Right lobe of liver (tissue), 6 donors: Measurements from ENCODE around the gene GRHL3. TPM values are rescaled to one million over a fixed set of nuclear protein-coding genes. Genes with fewer than 3 reads are reported as not detected.

ENCODE experiments used
- ATAC-seq, 4 donors: fragments of 200-7000 bp; cut with Tn5 transposase; one replicate each; pipeline ENCODE4 v1.9.1; 2020; ENCODE audit warnings: mild to moderate bottlenecking in 4 of 4, moderate library complexity in 4 of 4
- DNase-seq, 3 donors: peaks; one replicate each; pipeline ENCODE4 v3.0.0-alpha.2; 2020
- H3K27ac ChIP-seq, 3 donors: fragments of 200-600 bp; one replicate each; pipeline ENCODE4 v1.8.0; 2022
- H3K27me3 ChIP-seq, 2 donors: fragments of 200-600 bp; one replicate each; pipeline ENCODE4 v1.8.0; 2022
- H3K36me3 ChIP-seq, 4 donors: fragments of 200-600 bp; sonication (generic) in 1 of 4; one replicate each; pipeline versions ENCODE4 v1.5.1 to v1.8.0; 2017 to 2022; ENCODE audit warnings: control low read depth in 1 of 4
- H3K4me1 ChIP-seq, 4 donors: fragments of 200-600 bp; sonication (generic) in 1 of 4; one replicate each; pipeline versions ENCODE4 v1.5.1 to v1.8.0; 2017 to 2022; ENCODE audit warnings: control low read depth in 1 of 4
- H3K4me3 ChIP-seq, 3 donors: fragments of 200-600 bp; one replicate each; pipeline ENCODE4 v1.8.0; 2022
- H3K9me3 ChIP-seq, 4 donors: fragments of 200-600 bp; sonication (generic) in 1 of 4; one replicate each; pipeline versions ENCODE4 v1.5.1 to v1.8.0; 2017 to 2022; ENCODE audit warnings: control low read depth in 1 of 4
- POLR2A ChIP-seq: fragments of 450-650 bp; IDR thresholded peaks from one replicate; pipeline ENCODE4 v1.6.1; 2017; ENCODE audit warnings: antibody characterized with exemption, mild to moderate bottlenecking
- WGBS: methylation state at CpG from one replicate; pipeline ENCODE4 v1.1.6; 2018; ENCODE audit warnings: low coverage, low lambda C conversion rate; ENCODE audit not compliant: insufficient coverage; ENCODE audit errors: missing lambda C conversion rate; 5-methylcytosine and 5-hydroxymethylcytosine counted together
- intact Hi-C, 2 donors: fragments of 100-400 bp; cut with DNase I; formaldehyde crosslinking; loops; one replicate each; pipeline versions ENCODE4 v1.11.2 to v1.14.1; 2022
- total RNA-seq, 6 experiments: library from RNA; depleted of rRNA in 2 of 6; stranded (reverse); fragments of >200 nt in 2 of 6; fragmentation: NEBNext Ultra II Directional in 3 of 6; extraction: Animal tissue kit (Norgen Biotek cat#: 25700) in 3 of 6; gene quantifications; one replicate each; pipeline versions ENCODE4 v1.1.0 to v1.2.4, GENCODE V29; 2016 to 2023
- TF ChIP-seq, protein P1 (sequence below), 4 donors: fragments of 200-600 bp in 3 of 4; fragments of 450-650 bp in 1 of 4; IDR thresholded peaks; one replicate each; pipeline versions ENCODE4 v1.5.1 to v1.8.0; 2016 to 2022; ENCODE audit warnings: antibody characterized with exemption in 4 of 4, mild to moderate bottlenecking in 2 of 4
- donor health status: DM: no; HTN: yes; CAD: no.
- donor health status: DM: no; HTN: no; CAD: no.
- donor health status: DM: no; HTN: no; CAD: no.
- donor health status: DM: no; HTN: yes; CAD: no.
- donor health status: DM: no; HTN: yes; CAD: no.

Gene GRHL3
- total RNA-seq, 6 experiments from 2014 or later: 0.20 to 1.00 (median 0.26) TPM; not detected in 1

GRCh38 chr1:24294716-24295371 lies 24.3 kb upstream of the GRHL3 start:
- Histone ChIP-seq H3K4me3 (no peak overlapping the region), H3K27ac (peak overlapping the region in 1 of 3 donors; percentile 66), H3K36me3 (no peaks in the 10 kb centered on the region), H3K27me3 (no peaks in the 10 kb centered on the region), H3K4me1 (peaks cover 0 to 19% (median 0%) of the 10 kb centered on the region in 4 donors), H3K9me3 (no peaks in the 10 kb centered on the region)
- ATAC-seq: peak; percentile 70 to 92 (median 78)
- peak in 2 of 3 donors; percentile 82 to 87 for DNase-seq
- intact Hi-C loops: no loop called here
- TF ChIP-seq, protein P1, sequence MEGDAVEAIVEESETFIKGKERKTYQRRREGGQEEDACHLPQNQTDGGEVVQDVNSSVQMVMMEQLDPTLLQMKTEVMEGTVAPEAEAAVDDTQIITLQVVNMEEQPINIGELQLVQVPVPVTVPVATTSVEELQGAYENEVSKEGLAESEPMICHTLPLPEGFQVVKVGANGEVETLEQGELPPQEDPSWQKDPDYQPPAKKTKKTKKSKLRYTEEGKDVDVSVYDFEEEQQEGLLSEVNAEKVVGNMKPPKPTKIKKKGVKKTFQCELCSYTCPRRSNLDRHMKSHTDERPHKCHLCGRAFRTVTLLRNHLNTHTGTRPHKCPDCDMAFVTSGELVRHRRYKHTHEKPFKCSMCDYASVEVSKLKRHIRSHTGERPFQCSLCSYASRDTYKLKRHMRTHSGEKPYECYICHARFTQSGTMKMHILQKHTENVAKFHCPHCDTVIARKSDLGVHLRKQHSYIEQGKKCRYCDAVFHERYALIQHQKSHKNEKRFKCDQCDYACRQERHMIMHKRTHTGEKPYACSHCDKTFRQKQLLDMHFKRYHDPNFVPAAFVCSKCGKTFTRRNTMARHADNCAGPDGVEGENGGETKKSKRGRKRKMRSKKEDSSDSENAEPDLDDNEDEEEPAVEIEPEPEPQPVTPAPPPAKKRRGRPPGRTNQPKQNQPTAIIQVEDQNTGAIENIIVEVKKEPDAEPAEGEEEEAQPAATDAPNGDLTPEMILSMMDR (IDR thresholded peaks at IDR 0.05): peak in 1 of 4 donors; percentile 13
- TF ChIP-seq POLR2A: no peak
- 23% methylated on average over 8 of the region's 9 CpGs for WGBS

DNA sequence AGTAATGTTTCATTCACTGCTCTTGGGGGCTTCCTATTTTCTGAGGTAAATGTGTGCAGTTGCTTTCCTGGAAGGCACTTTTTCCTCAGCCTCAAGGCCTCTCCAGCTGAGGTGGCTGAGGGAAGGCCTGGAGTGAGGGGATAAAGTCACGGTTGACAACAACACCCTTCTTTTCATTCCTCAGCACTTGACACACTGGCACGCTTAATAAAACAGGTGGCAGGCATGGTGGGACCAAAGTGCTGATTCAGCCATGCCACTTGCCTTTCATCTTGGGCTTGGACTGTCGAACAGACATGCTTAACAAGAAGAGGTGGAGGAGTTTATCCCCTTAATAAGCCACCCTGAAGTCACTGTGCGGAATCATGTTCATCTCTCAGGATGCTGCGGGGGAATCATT lies 23.6 kb upstream of the GRHL3 start:
- Histone ChIP-seq H3K27me3 (no peaks in the 10 kb centered on the region), H3K27ac (peak overlapping the region in 1 of 3 donors; percentile 66), H3K9me3 (no peaks in the 10 kb centered on the region), H3K36me3 (no peaks in the 10 kb centered on the region), H3K4me1 (peaks cover 0 to 19% (median 0%) of the 10 kb centered on the region in 4 donors), H3K4me3 (no peak overlapping the region)
- ATAC-seq (no peak), DNase-seq (no peak)
- intact Hi-C loops: no loop called here
- TF ChIP-seq, protein P1 (IDR thresholded peaks at IDR 0.05): no peak
- TF ChIP-seq POLR2A: no peak
- WGBS: 97% methylated on average over 5 of the region's 5 CpGs

DNA sequence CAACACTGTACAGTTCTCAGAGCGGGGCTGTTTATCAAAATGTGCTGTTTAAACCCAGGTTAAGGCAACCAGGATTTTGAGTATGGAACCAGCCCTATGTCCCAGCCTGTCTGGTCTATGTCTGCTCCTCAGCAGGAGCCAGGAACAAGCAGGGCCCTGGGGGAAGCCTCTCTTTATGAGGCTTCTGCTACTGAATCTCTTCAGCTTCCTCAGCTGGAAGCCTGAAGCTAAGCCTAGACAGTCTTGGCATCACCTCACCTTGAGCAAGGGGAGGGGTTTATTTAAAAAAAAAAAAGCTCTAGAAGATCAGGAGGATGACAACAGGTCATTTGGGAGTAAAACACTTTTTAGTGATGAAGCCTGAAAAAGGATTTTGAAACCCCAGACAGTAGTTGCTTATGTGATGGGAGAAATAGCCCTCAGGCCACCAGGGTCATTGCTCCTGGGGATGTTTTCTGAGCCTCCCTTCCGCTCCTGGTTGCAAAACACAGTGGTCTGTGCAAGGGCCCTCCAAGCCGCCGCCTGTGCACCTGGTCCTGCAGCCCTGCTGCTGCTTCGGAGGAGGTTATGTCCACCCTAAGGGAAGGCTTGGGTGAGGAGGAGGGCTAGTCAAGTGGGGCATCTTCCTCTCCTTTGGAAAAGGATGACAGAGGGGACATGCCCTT lies 21.8 kb upstream of the GRHL3 start:
- Histone ChIP-seq H3K36me3 (no peaks in the 10 kb centered on the region), H3K27me3 (no peaks in the 10 kb centered on the region), H3K4me1 (peaks cover 0 to 19% (median 0%) of the 10 kb centered on the region in 4 donors), H3K4me3 (no peak overlapping the region), H3K27ac (no peak overlapping the region), H3K9me3 (no peaks in the 10 kb centered on the region)
- ATAC-seq (no peak), DNase-seq (no peak)
- intact Hi-C loops: no loop called here
- no CpG with 5 or more reads among the region's 5 CpGs for WGBS
- no peak for TF ChIP-seq POLR2A
- TF ChIP-seq, protein P1 (IDR thresholded peaks at IDR 0.05): no peak

- TF ChIP-seq POLR2A: no peak
- TF ChIP-seq, protein P1 (IDR thresholded peaks at IDR 0.05): no peak
- no peak for DNase-seq
- intact Hi-C loops: no loop called here
These were observed 21.3 kb upstream of the GRHL3 start for GRCh38 chr1:24297852-24298232.

More at GRCh38 chr1:24297852-24298232, 21.3 kb upstream of the GRHL3 start:
- H3K9me3 ChIP-seq: no peaks in the 10 kb centered on the region
- H3K27ac ChIP-seq: no peak overlapping the region
- no peak for ATAC-seq
- 72% methylated on average over 2 of the region's 4 CpGs for WGBS
- peaks cover 0 to 19% (median 0%) of the 10 kb centered on the region in 4 donors for H3K4me1 ChIP-seq
- H3K4me3 ChIP-seq: no peak overlapping the region
- H3K36me3 ChIP-seq: no peaks in the 10 kb centered on the region
- H3K27me3 ChIP-seq: no peaks in the 10 kb centered on the region
